ENCODE results near the gene ILKAP. TPM values are rescaled to one million over a fixed set of nuclear protein-coding genes. Genes with fewer than 3 reads are reported as not detected.

ILKAP gene
- polyA plus RNA-seq, 1 experiment, result 31.1 TPM

GRCh38 chr2:238158018-238158508 is 45.4 kb downstream of the ILKAP start:
- ChIA-PET POLR2A (no interaction called here), CTCF (no interaction called here)
- H3K36me3 ChIP-seq (ENCODE audit: control insufficient read depth, insufficient read depth, low read length), result no peaks in the 10 kb centered on the region
- no peak for DNase-seq (ENCODE audit: low read depth)
- peaks cover 2% of the 10 kb centered on the region; the same call in 1 of the 2 replicates for H3K27me3 ChIP-seq (ENCODE audit: control insufficient read depth, insufficient read depth, low read length)
- H3K4me3 ChIP-seq (ENCODE audit: low read depth, low read length), result no peak overlapping the region
- TF ChIP-seq CTCF (IDR thresholded peaks at IDR 0.05; ENCODE audit: insufficient read depth, low read depth, low read length), result no peak

- no peaks in the 10 kb centered on the region for H3K27me3 ChIP-seq (ENCODE audit: control insufficient read depth, insufficient read depth, low read length)
- POLR2A ChIA-PET, result no interaction called here
- H3K36me3 ChIP-seq (ENCODE audit: control insufficient read depth, insufficient read depth, low read length), result no peaks in the 10 kb centered on the region
- DNase-seq (ENCODE audit: low read depth), result no peak
- CTCF ChIA-PET, result interaction anchor here (0.5 to 0.7 kb wide), 2 partner anchors 25 to 747 kb away, joined by 3 read pairs; no protein-coding TSS in a partner anchor
- TF ChIP-seq CTCF (IDR thresholded peaks at IDR 0.05; ENCODE audit: insufficient read depth, low read depth, low read length), result no peak
- H3K4me3 ChIP-seq (ENCODE audit: low read depth, low read length), result no peak overlapping the region
These were observed 45.9 kb downstream of the ILKAP start for GRCh38 chr2:238157506-238158017.

- Histone ChIP-seq H3K36me3 (ENCODE audit: control insufficient read depth, insufficient read depth, low read length) (no peaks in the 10 kb centered on the region), H3K4me3 (ENCODE audit: low read depth, low read length) (no peak overlapping the region), H3K27me3 (ENCODE audit: control insufficient read depth, insufficient read depth, low read length) (no peaks in the 10 kb centered on the region)
- ChIA-PET CTCF (interaction anchor here (1.4 kb wide), 1 partner anchor 187 kb away, joined by 3 read pairs; no protein-coding TSS in a partner anchor), POLR2A (no interaction called here)
- DNase-seq (ENCODE audit: low read depth), result no peak
- no peak for TF ChIP-seq CTCF (IDR thresholded peaks at IDR 0.05; ENCODE audit: insufficient read depth, low read depth, low read length)
These were observed 47.5 kb downstream of the ILKAP start for GRCh38 chr2:238155761-238156694.

- TF ChIP-seq CTCF (IDR thresholded peaks at IDR 0.05; ENCODE audit: insufficient read depth, low read depth, low read length), result no peak
- Histone ChIP-seq H3K27me3 (ENCODE audit: control insufficient read depth, insufficient read depth, low read length) (no peaks in the 10 kb centered on the region), H3K36me3 (ENCODE audit: control insufficient read depth, insufficient read depth, low read length) (no peaks in the 10 kb centered on the region), H3K4me3 (ENCODE audit: low read depth, low read length) (no peak overlapping the region)
- POLR2A ChIA-PET, result no interaction called here
- CTCF ChIA-PET, result interaction anchor here (1.4 kb wide), 1 partner anchor 186 kb away, joined by 3 read pairs; no protein-coding TSS in a partner anchor
- no peak for DNase-seq (ENCODE audit: low read depth)
These were observed 48.3 kb downstream of the ILKAP start for GRCh38 chr2:238155051-238155760.

GRCh38 chr2:238154570-238154969 is 48.9 kb downstream of the ILKAP start:
- CTCF ChIA-PET, result no interaction called here
- TF ChIP-seq CTCF (IDR thresholded peaks at IDR 0.05; ENCODE audit: insufficient read depth, low read depth, low read length), result no peak
- DNase-seq (ENCODE audit: low read depth), result no peak
- no peaks in the 10 kb centered on the region for H3K36me3 ChIP-seq (ENCODE audit: control insufficient read depth, insufficient read depth, low read length)
- H3K27me3 ChIP-seq (ENCODE audit: control insufficient read depth, insufficient read depth, low read length), result no peaks in the 10 kb centered on the region
- POLR2A ChIA-PET, result no interaction called here
- no peak overlapping the region for H3K4me3 ChIP-seq (ENCODE audit: low read depth, low read length)
